ENCODE measurements around the gene ATP5F1A. TPM values are rescaled to one million over a fixed set of nuclear protein-coding genes. Genes with fewer than 3 reads are reported as not detected.
"Not testable (repeated sequence)": the region's sequence is repeated elsewhere in the genome, so short reads cannot be mapped to it uniquely, and the experiment has no call there.

Gene ATP5F1A
- total RNA-seq: 466 TPM

- ATAC-seq: peak; percentile 89
These were observed at the start of gene ATP5F1A for GRCh38 chr18:46097801-46098615. Gene ATP5F1A (minus strand): TSS chr18:46098296. CDS start chr18:46098231, 65 bp downstream.

- no peak for ATAC-seq
These were observed 43.1 kb upstream of the ATP5F1A start for GRCh38 chr18:46141199-46141598.

GRCh38 chr18:46140173-46140572 is 42.1 kb upstream of the ATP5F1A start:
- ATAC-seq: no peak

- ATAC-seq: no peak
These were observed 37.0 kb upstream of the ATP5F1A start for GRCh38 chr18:46134920-46135675.

GRCh38 chr18:46133534-46133933 is 35.4 kb upstream of the ATP5F1A start:
- ATAC-seq: no peak

GRCh38 chr18:46130549-46130948 is 32.5 kb upstream of the ATP5F1A start:
- not testable (repeated sequence) for ATAC-seq

- no peak for ATAC-seq
These were observed 32.0 kb upstream of the ATP5F1A start for GRCh38 chr18:46130061-46130460.

- not testable (repeated sequence) for ATAC-seq
These were observed 28.5 kb upstream of the ATP5F1A start for GRCh38 chr18:46126625-46127024.

GRCh38 chr18:46113751-46114150 is 15.7 kb upstream of the ATP5F1A start:
- no peak for ATAC-seq

GRCh38 chr18:46110406-46110805 is 12.3 kb upstream of the ATP5F1A start:
- ATAC-seq: no peak

GRCh38 chr18:46109386-46109785 is 11.3 kb upstream of the ATP5F1A start:
- ATAC-seq: no peak

GRCh38 chr18:46104128-46104911 is 6.2 kb upstream of the ATP5F1A start, which contains the start of gene HAUS1:
Gene HAUS1 (plus strand): TSS chr18:46104385. CDS start chr18:46104412, 27 bp downstream.
- ATAC-seq: peak; percentile 92

- ATAC-seq: no peak
These were observed 1.4 kb upstream of the ATP5F1A start for GRCh38 chr18:46099463-46099862.

- ATAC-seq: no peak
These were observed 479 bp upstream of the ATP5F1A start for GRCh38 chr18:46098616-46098933.

GRCh38 chr18:46097431-46097800 is 680 bp downstream of the ATP5F1A start:
- ATAC-seq: peak; percentile 6

- no peak for ATAC-seq
These were observed 1.3 kb downstream of the ATP5F1A start for GRCh38 chr18:46096651-46097300.

GRCh38 chr18:46095532-46095931 is 2.6 kb downstream of the ATP5F1A start:
- ATAC-seq: no peak

GRCh38 chr18:46088501-46088900 is 9.6 kb downstream of the ATP5F1A start:
- ATAC-seq: not testable (repeated sequence)

GRCh38 chr18:46084431-46084830 is 13.7 kb downstream of the ATP5F1A start:
- no peak for ATAC-seq

- no peak for ATAC-seq
These were observed 17.9 kb downstream of the ATP5F1A start for GRCh38 chr18:46080156-46080555.

GRCh38 chr18:46079336-46079735 is 18.8 kb downstream of the ATP5F1A start:
- no peak for ATAC-seq
